ENCODE data around the gene TUFT1. TPM values are rescaled to one million over a fixed set of nuclear protein-coding genes. Genes with fewer than 3 reads are reported as not detected.

The TUFT1 gene
- total RNA-seq (2022) (31.4 and 34.3 TPM in 2 replicates), Bru-seq, nascent RNA (percentile 91 among the genes with signal in this experiment), BruChase-seq, experiment 1, labeled RNA remaining after a 6-hour chase (percentile 85 among the genes with signal in this experiment), BruChase-seq, experiment 2, labeled RNA remaining after a 2-hour chase (percentile 90 among the genes with signal in this experiment)
- long read RNA-seq, transcript TUFT1-203 (13 exons, 3,111 nt) = major isoform, 36 of 69 reads
- long read RNA-seq, transcript TUFT1-202 (12 exons, 3,033 nt) = minor isoform, 16 of 69 reads
- long read RNA-seq, partial matches to known transcripts = 4 of 69 reads
- long read RNA-seq, other reads (novel, unspliced or antisense) = 13 of 69 reads

- no peaks in the 10 kb centered on the region for H3K27me3 Mint-ChIP-seq (ENCODE audit: unreplicated experiment)
- peak within 1 kb of the TSS; percentile 92 for H3K27ac Mint-ChIP-seq (ENCODE audit: unreplicated experiment)
- peak within 1 kb of the TSS; percentile 86 for H3K4me3 Mint-ChIP-seq (ENCODE audit: low read depth, unreplicated experiment)
- intact Hi-C loops (cut with micrococcal nuclease; ENCODE audit: unreplicated experiment) = loop anchor here (2.0 to 10.0 kb wide), 3 partner anchors 54 to 296 kb away; no protein-coding TSS in a partner anchor
- no peaks in the 10 kb centered on the region for H3K9me3 Mint-ChIP-seq (ENCODE audit: low read depth, unreplicated experiment)
- no peak for TF ChIP-seq CTCF (IDR thresholded peaks at IDR 0.05; ENCODE audit: unreplicated experiment)
- DNase-seq = peak; percentile 98
- H3K36me3 Mint-ChIP-seq (ENCODE audit: insufficient read depth, unreplicated experiment) = peaks cover 77% of the 10 kb centered on the region
- no TSS peak for BruUV-seq (replicated peaks)
- CTCF ChIA-PET = interaction anchor here (0.6 to 1.6 kb wide), 18 partner anchors 8 to 919 kb away, joined by 3 to 8 read pairs (median 4); partner anchors contain the start of genes PSMB4 and RIIAD1
- H3K4me1 Mint-ChIP-seq (ENCODE audit: low read depth, unreplicated experiment) = peaks cover 28% of the 10 kb centered on the region
These were observed at the start of gene TUFT1 for GRCh38 chr1:151540021-151540981. TUFT1 (plus strand) TSS chr1:151540309; CDS start chr1:151540367, 58 bp downstream.

- DNase-seq = no peak
- no TSS peak for BruUV-seq (replicated peaks)
- peaks cover 41% of the 10 kb centered on the region for H3K4me1 Mint-ChIP-seq (ENCODE audit: low read depth, unreplicated experiment)
- CTCF ChIA-PET = interaction anchor here (0.6 kb wide), 2 partner anchors 26 to 61 kb away, joined by 3 to 4 read pairs; no protein-coding TSS in a partner anchor
- no peaks in the 10 kb centered on the region for H3K27me3 Mint-ChIP-seq (ENCODE audit: unreplicated experiment)
- peak overlapping the region; percentile 31 for H3K27ac Mint-ChIP-seq (ENCODE audit: unreplicated experiment)
- no peaks in the 10 kb centered on the region for H3K9me3 Mint-ChIP-seq (ENCODE audit: low read depth, unreplicated experiment)
- no peak for TF ChIP-seq CTCF (IDR thresholded peaks at IDR 0.05; ENCODE audit: unreplicated experiment)
- H3K4me3 Mint-ChIP-seq (ENCODE audit: low read depth, unreplicated experiment) = no peak overlapping the region
- intact Hi-C loops (cut with micrococcal nuclease; ENCODE audit: unreplicated experiment) = no loop called here
- peaks cover 15% of the 10 kb centered on the region for H3K36me3 Mint-ChIP-seq (ENCODE audit: insufficient read depth, unreplicated experiment)
These were observed 48.5 kb upstream of the TUFT1 start for GRCh38 chr1:151491641-151492040.

- CTCF ChIA-PET = no interaction called here
- H3K27ac Mint-ChIP-seq (ENCODE audit: unreplicated experiment) = no peak overlapping the region
- H3K36me3 Mint-ChIP-seq (ENCODE audit: insufficient read depth, unreplicated experiment) = peaks cover 15% of the 10 kb centered on the region
- H3K27me3 Mint-ChIP-seq (ENCODE audit: unreplicated experiment) = no peaks in the 10 kb centered on the region
- H3K9me3 Mint-ChIP-seq (ENCODE audit: low read depth, unreplicated experiment) = no peaks in the 10 kb centered on the region
- no peak for TF ChIP-seq CTCF (IDR thresholded peaks at IDR 0.05; ENCODE audit: unreplicated experiment)
- no TSS peak for BruUV-seq (replicated peaks)
- intact Hi-C loops (cut with micrococcal nuclease; ENCODE audit: unreplicated experiment) = no loop called here
- no peak overlapping the region for H3K4me3 Mint-ChIP-seq (ENCODE audit: low read depth, unreplicated experiment)
- no peak for DNase-seq
- H3K4me1 Mint-ChIP-seq (ENCODE audit: low read depth, unreplicated experiment) = peaks cover 41% of the 10 kb centered on the region
These were observed 48.0 kb upstream of the TUFT1 start for GRCh38 chr1:151492120-151492519.

- H3K4me1 Mint-ChIP-seq (ENCODE audit: low read depth, unreplicated experiment) = peaks cover 41% of the 10 kb centered on the region
- no peak for TF ChIP-seq CTCF (IDR thresholded peaks at IDR 0.05; ENCODE audit: unreplicated experiment)
- CTCF ChIA-PET = interaction anchor here (0.6 to 0.8 kb wide), 3 partner anchors 11 to 494 kb away, joined by 3 to 4 read pairs (median 3); no protein-coding TSS in a partner anchor
- intact Hi-C loops (cut with micrococcal nuclease; ENCODE audit: unreplicated experiment) = no loop called here
- H3K36me3 Mint-ChIP-seq (ENCODE audit: insufficient read depth, unreplicated experiment) = peaks cover 15% of the 10 kb centered on the region
- DNase-seq = no peak
- H3K27me3 Mint-ChIP-seq (ENCODE audit: unreplicated experiment) = no peaks in the 10 kb centered on the region
- H3K27ac Mint-ChIP-seq (ENCODE audit: unreplicated experiment) = peak overlapping the region; percentile 21
- BruUV-seq (replicated peaks) = no TSS peak
- no peak overlapping the region for H3K4me3 Mint-ChIP-seq (ENCODE audit: low read depth, unreplicated experiment)
- no peaks in the 10 kb centered on the region for H3K9me3 Mint-ChIP-seq (ENCODE audit: low read depth, unreplicated experiment)
These were observed 47.1 kb upstream of the TUFT1 start for GRCh38 chr1:151493042-151493441.
